Endothelial cell of umbilical vein (primary cell): ENCODE measurements around the gene CR2. TPM values are rescaled to one million over a fixed set of nuclear protein-coding genes. Genes with fewer than 3 reads are reported as not detected.

ENCODE experiments used
- BruUV-seq: library from RNA; stranded (reverse); fragments of 400-500 nt; replicated peaks from 2 replicates; lab custom pipeline; 2021; lab: Mats Ljungman, UMichigan
- CTCF ChIA-PET: fragments of 300-600, 350-600 bp; sonication (Branson Sonifier 250); formaldehyde crosslinking; loops from one replicate; lab custom pipeline; 2021; ENCODE audit warnings: antibody characterized with exemption, inconsistent platforms; lab: Charles Lee
- POLR2A ChIA-PET: fragments of 300-600, 350-600 bp; sonication (Branson Sonifier 250); formaldehyde crosslinking; loops from one replicate; lab custom pipeline; 2021; ENCODE audit warnings: antibody characterized with exemption, inconsistent platforms; lab: Charles Lee
- DNase-seq: peaks from one replicate; pipeline ENCODE4 v3.0.0-alpha.2; 2011; ENCODE audit warnings: low read depth, low spot score
- FAIRE-seq: peaks from 2 replicates; lab custom pipeline; 2011; peaks lifted over from hg19 to GRCh38; lab: Jason Lieb, UNC
- H2AFZ ChIP-seq: 2 replicates; pipeline ENCODE4 v1.6.0; 2012; ENCODE audit warnings: low read depth, low read length, control low read depth, inconsistent platforms
- H3K27ac ChIP-seq: 2 replicates; pipeline ENCODE4 v1.5.1; 2011; ENCODE audit warnings: low read depth, mild to moderate bottlenecking, control low read depth, low read length, moderate library complexity; ENCODE audit not compliant: insufficient read depth
- H3K27me3 ChIP-seq, 2 experiments: 2 replicates each; pipeline versions ENCODE4 v1.6.0 to v1.6.1; 2011; ENCODE audit warnings: low read length in 2 of 2, mixed read lengths in 1 of 2; ENCODE audit not compliant: control insufficient read depth in 2 of 2, insufficient read depth in 2 of 2
- H3K36me3 ChIP-seq, 2 experiments: 2 replicates in 1 of 2; 3 replicates in 1 of 2; pipeline ENCODE4 v1.5.1; 2011; ENCODE audit warnings: low read length in 2 of 2, mild to moderate bottlenecking in 1 of 2, moderate library complexity in 1 of 2; ENCODE audit not compliant: control insufficient read depth in 2 of 2, insufficient read depth in 2 of 2; ENCODE audit errors: extremely low read depth in 1 of 2
- H3K4me1 ChIP-seq: 3 replicates; pipeline ENCODE4 v1.5.1; 2011; ENCODE audit warnings: mild to moderate bottlenecking, low read length; ENCODE audit not compliant: control insufficient read depth, insufficient read depth; ENCODE audit errors: extremely low read depth
- H3K4me2 ChIP-seq: 2 replicates; pipeline ENCODE4 v1.6.1; 2011; ENCODE audit warnings: low read length, control low read depth, mixed read lengths; ENCODE audit not compliant: insufficient read depth
- H3K4me3 ChIP-seq, 3 experiments: fragments of 200-600 bp in 1 of 3; sonication (generic), shearing (Covaris generic) in 1 of 3; replicated peaks in 1 of 3; 2 replicates each; pipeline ENCODE4 v1.5.1; 2011 to 2016; ENCODE audit warnings: control low read depth in 3 of 3, low read length in 3 of 3, mild to moderate bottlenecking in 2 of 3, inconsistent platforms in 1 of 3, low read depth in 1 of 3, moderate library complexity in 1 of 3; ENCODE audit not compliant: insufficient read depth in 1 of 3
- H3K79me2 ChIP-seq: 2 replicates; pipeline ENCODE4 v1.6.0; 2012; ENCODE audit warnings: low read length, inconsistent platforms; ENCODE audit not compliant: control insufficient read depth, insufficient read depth
- H3K9ac ChIP-seq: replicated peaks from 2 replicates; pipeline ENCODE3; 2011; ENCODE audit warnings: low read length, control low read depth; ENCODE audit not compliant: insufficient read depth; ENCODE audit errors: extremely low read depth
- H3K9me1 ChIP-seq: replicated peaks from 3 replicates; pipeline ENCODE4 v1.6.0; 2011; ENCODE audit warnings: mild to moderate bottlenecking, low read length; ENCODE audit not compliant: control insufficient read depth, insufficient read depth; ENCODE audit errors: extremely low read depth
- H3K9me3 ChIP-seq: replicated peaks from 2 replicates; pipeline ENCODE4 v1.5.1; 2012; ENCODE audit warnings: low read length, inconsistent platforms; ENCODE audit not compliant: control insufficient read depth, insufficient read depth
- H4K20me1 ChIP-seq: replicated peaks from 2 replicates; pipeline ENCODE3; 2011; ENCODE audit warnings: mild to moderate bottlenecking, low read length; ENCODE audit not compliant: control insufficient read depth, insufficient read depth; ENCODE audit errors: extremely low read depth
- EZH2 ChIP-seq: IDR thresholded peaks from 2 replicates; pipeline ENCODE4 v1.6.1; 2012; ENCODE audit warnings: borderline replicate concordance, low read depth, mild to moderate bottlenecking, moderate library complexity, low read length, inconsistent platforms; ENCODE audit not compliant: severe bottlenecking
- FOS ChIP-seq: IDR thresholded peaks from 2 replicates; pipeline ENCODE4 v1.6.1; 2011; ENCODE audit warnings: mild to moderate bottlenecking, low read length, moderate library complexity, borderline replicate concordance; ENCODE audit not compliant: insufficient read depth
- GATA2 ChIP-seq: IDR thresholded peaks from 2 replicates; pipeline ENCODE4 v1.7.0; 2011; ENCODE audit warnings: low read depth, mild to moderate bottlenecking, moderate library complexity, mixed read lengths, low read length; ENCODE audit not compliant: insufficient read length, insufficient read depth
- JUN ChIP-seq: IDR thresholded peaks from 2 replicates; pipeline ENCODE4 v1.6.1; 2011; ENCODE audit warnings: borderline replicate concordance, low read depth; ENCODE audit not compliant: insufficient read length, insufficient read depth
- MAX ChIP-seq: IDR thresholded peaks from 2 replicates; pipeline ENCODE4 v1.6.1; 2011; ENCODE audit not compliant: insufficient read depth, insufficient read length
- MYC ChIP-seq: IDR thresholded peaks from one replicate; pipeline ENCODE4 v1.6.1; 2011; ENCODE audit warnings: mild to moderate bottlenecking, low read depth, low read length
- POLR2A ChIP-seq: IDR thresholded peaks from 2 replicates; pipeline ENCODE4 v1.6.1; 2012; ENCODE audit warnings: low read depth, mild to moderate bottlenecking, control low read depth, low read length
- POLR2AphosphoS5 ChIP-seq: IDR thresholded peaks from 2 replicates; pipeline ENCODE4 v1.6.1; 2012; ENCODE audit warnings: low read depth, mild to moderate bottlenecking, control low read depth, low read length, moderate library complexity; ENCODE audit not compliant: insufficient read depth
- dilution Hi-C: fragments of 300-500 bp; cut with MboI; formaldehyde crosslinking; loops from one replicate; pipeline ENCODE4 v1.15.0; 2019; ENCODE audit warnings: low sequenced_read_pairs; ENCODE audit not compliant: extremely low pct_ligation_motif_present
- intact Hi-C: fragments of 100-400 bp; cut with micrococcal nuclease; formaldehyde crosslinking; loops from one replicate; pipeline ENCODE4 v1.10.0; 2022
- polyA plus RNA-seq, 4 experiments: library from polyadenylated mRNA; depleted of rRNA in 3 of 4; stranded (reverse) in 3 of 4; unstranded in 1 of 4; fragments of >200 nt; gene quantifications; 2 replicates each; pipeline versions ENCODE4 v1.2.1 to v1.2.3, GENCODE V29; 2011 to 2012; ENCODE audit warnings: missing spikeins in 1 of 4
- total RNA-seq: library from RNA; stranded (reverse); gene quantifications from 2 replicates; pipeline ENCODE4 v1.2.3, GENCODE V29; 2021
- TF ChIP-seq, protein P1 (sequence below), 2 donors: IDR thresholded peaks; 1 replicate in 1 of 2; 2 replicates in 1 of 2; pipeline ENCODE4 v1.5.1; 2011; ENCODE audit warnings: low read length in 2 of 2, mild to moderate bottlenecking in 2 of 2, moderate library complexity in 2 of 2, control low read depth in 1 of 2, inconsistent platforms in 1 of 2, low read depth in 1 of 2; ENCODE audit not compliant: insufficient read depth in 1 of 2; ENCODE audit errors: extremely low read depth in 1 of 2

CR2 gene
- total and polyA plus RNA-seq, 2 donors (not counting 3 experiments of a cell fraction or from before 2014, with no cell fraction given): not detected

DNA sequence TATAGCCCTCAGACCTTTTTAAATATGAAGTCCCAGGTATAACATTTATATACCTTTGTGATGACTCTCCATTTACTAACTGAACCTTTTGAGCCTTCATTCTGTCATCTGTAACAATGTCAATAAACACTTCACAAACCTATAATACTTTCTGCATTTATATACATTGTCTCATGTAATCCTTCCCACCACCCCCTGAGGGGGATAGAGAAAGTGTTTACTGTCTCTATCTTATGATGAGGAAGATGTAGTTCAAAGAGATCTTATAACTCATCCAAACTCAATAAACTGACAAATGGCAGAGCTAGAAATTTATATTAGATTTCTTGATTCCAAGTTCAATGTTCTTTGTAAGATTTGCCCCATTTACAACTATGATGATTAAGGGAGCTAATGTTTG, 48.3 kb upstream of the CR2 start:
- Histone ChIP-seq H3K36me3 (no peaks in the 10 kb centered on the region), H2AFZ (no peak overlapping the region), H3K79me2 (no peaks in the 10 kb centered on the region), H3K9me3 (no peaks in the 10 kb centered on the region), H3K4me2 (no peak overlapping the region), H3K9me1 (no peaks in the 10 kb centered on the region), H4K20me1 (no peaks in the 10 kb centered on the region), H3K27me3 (peaks cover 6 to 9% of the 10 kb centered on the region in 2 experiments), H3K9ac (no peak overlapping the region), H3K27ac (no peak overlapping the region), H3K4me3 (no peak overlapping the region), H3K4me1 (no peaks in the 10 kb centered on the region)
- dilution Hi-C loops (no loop called here), intact Hi-C loops (loop anchor here (1.0 to 2.0 kb wide), 8 partner anchors 85 to 471 kb away; partner anchors contain the start of gene CD55)
- ChIA-PET CTCF (interaction anchor here (0.9 to 6.6 kb wide), 21 partner anchors 9 to 353 kb away, joined by 3 to 181 read pairs (median 6); partner anchors contain the start of genes C4BPB, CD55 and PFKFB2), POLR2A (no interaction called here)
- TF ChIP-seq MAX (no peak), GATA2 (no peak), JUN (no peak), MYC (no peak), FOS (no peak), EZH2 (no peak), POLR2A (no peak), POLR2AphosphoS5 (no peak)
- TF ChIP-seq, protein P1, sequence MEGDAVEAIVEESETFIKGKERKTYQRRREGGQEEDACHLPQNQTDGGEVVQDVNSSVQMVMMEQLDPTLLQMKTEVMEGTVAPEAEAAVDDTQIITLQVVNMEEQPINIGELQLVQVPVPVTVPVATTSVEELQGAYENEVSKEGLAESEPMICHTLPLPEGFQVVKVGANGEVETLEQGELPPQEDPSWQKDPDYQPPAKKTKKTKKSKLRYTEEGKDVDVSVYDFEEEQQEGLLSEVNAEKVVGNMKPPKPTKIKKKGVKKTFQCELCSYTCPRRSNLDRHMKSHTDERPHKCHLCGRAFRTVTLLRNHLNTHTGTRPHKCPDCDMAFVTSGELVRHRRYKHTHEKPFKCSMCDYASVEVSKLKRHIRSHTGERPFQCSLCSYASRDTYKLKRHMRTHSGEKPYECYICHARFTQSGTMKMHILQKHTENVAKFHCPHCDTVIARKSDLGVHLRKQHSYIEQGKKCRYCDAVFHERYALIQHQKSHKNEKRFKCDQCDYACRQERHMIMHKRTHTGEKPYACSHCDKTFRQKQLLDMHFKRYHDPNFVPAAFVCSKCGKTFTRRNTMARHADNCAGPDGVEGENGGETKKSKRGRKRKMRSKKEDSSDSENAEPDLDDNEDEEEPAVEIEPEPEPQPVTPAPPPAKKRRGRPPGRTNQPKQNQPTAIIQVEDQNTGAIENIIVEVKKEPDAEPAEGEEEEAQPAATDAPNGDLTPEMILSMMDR (IDR thresholded peaks at IDR 0.05; ENCODE audit: extremely low read depth in 1 of 2, insufficient read depth in 1 of 2, low read depth in 1 of 2, low read length in 2 of 2): no peak
- no TSS peak for BruUV-seq
- DNase-seq (no peak), FAIRE-seq (no peak)
